Hematopoietic multipotent progenitor cell (in vitro differentiated cells): Measurements from ENCODE around the gene RASA2. TPM values are rescaled to one million over a fixed set of nuclear protein-coding genes. Genes with fewer than 3 reads are reported as not detected.

Experiments
- DNase-seq, 3 donors: peaks; one replicate each; pipeline ENCODE4 v3.0.0-alpha.2; 2011 to 2015; ENCODE audit warnings: low read depth in 2 of 3, low spot score in 2 of 3
- total RNA-seq: library from RNA; depleted of rRNA; stranded (reverse); fragments of >200 nt; gene quantifications from one replicate; pipeline ENCODE4 v1.2.3, GENCODE V29; 2012

Gene RASA2
- total RNA-seq, 1 donor: 11.6 TPM

DNA sequence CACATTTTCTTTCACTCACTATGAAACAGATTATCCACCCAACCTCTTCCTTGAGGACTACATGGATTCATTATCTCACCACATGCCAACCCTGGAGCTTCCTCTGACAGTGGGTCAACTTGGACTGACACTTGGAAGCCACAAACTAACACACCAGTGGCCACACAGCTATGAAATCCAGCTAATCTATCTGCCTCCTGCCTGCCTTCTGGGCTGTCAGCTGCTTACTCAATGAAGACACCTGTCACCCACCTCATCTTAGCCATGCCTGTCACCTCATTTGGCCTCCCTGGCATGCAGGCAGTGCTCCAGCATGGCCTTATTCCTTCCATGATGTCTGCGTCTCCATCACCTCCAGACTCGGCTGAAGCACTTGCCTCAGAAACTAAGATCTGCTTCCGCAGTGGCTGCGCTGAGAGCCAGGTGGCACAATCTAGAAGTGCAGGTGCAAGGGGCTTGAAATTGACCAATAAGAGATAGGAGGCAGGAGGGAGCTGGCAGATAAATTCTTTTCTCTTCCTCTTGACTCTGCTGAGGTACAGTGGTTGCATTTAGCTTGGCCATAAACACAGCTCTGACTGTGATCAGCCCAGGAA, 146.1 kb downstream of the RASA2 start:
- DNase-seq: no peak

DNA sequence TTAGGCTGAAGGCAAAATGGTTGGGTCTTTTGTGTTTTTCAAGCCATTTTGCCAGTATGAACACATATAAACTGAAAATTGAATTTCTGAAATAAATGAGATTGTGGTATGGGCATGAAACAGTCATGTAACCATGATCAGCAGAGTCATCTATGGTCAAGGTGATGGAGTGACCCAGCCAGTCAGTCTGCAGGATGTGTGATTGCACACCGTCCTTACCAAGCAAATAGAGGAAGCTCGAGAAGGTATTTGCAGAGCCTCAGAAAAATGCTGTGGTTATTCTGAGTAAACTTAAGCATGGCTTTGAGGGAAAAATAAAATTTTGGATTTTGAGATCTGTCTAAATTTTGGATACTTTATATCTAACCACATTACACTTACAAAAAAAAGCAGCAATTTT, 155.4 kb downstream of the RASA2 start:
- peak in 1 of 3 donors; percentile 54 for DNase-seq

DNA sequence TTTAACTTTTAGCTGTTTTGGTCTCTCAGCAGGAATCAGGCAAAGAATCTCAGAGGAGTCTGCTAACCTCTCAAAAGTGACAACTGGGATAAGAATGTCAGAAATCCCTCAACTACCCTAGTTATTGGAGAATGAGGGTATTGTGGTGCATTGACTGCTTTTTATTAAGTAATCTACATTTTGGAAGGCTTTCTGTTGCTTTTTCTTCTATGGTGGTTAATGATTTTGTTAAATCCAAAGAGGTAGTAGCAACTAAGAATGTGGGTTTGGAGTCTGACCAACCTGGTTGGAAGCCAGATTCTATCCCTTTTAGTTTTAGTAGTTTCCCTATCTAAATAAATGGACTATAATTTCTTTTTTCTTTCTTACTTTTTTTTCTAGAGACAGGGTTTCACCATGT, 156.6 kb downstream of the RASA2 start:
- DNase-seq: no peak

DNA sequence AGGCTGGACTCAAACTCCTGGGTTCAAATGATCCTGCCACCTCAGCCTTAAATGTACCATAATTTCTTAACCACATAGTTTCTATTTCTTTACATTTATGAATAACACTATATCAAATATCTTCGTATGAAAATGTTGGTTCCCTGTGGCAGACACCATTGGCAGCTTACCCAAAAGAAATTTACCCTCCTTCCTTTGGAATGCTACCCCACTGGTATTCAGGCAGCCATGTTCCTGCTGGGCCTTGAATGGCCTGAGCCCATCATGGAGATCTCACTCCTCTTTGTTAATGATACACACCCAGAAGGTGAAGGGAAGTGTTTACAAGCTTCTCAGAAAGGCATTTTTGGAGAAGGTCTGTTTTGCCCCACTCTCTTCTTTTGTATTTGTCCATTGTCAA, 157.0 kb downstream of the RASA2 start:
- no peak for DNase-seq

DNA sequence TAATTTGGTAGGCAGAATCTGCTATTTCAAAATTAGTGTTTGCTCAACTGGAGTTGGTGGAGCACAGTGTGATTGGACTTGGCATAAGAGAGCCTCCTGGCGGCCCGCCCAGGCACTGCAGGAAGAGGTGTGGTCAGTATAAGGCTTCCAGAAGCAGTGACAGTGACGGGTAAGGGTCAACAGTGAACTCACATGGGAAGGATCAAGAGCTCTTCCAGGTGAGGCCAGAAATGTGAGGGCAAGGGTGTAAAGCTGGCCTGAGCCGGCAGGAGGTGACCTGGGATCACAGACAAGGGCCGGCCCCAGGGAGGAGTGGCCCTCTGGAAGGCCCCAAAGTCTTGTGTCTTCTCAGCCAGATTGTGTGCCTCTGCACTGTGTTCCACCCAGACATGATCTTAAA, 158.1 kb downstream of the RASA2 start:
- peak; percentile 21 to 56 (median 35) for DNase-seq

DNA sequence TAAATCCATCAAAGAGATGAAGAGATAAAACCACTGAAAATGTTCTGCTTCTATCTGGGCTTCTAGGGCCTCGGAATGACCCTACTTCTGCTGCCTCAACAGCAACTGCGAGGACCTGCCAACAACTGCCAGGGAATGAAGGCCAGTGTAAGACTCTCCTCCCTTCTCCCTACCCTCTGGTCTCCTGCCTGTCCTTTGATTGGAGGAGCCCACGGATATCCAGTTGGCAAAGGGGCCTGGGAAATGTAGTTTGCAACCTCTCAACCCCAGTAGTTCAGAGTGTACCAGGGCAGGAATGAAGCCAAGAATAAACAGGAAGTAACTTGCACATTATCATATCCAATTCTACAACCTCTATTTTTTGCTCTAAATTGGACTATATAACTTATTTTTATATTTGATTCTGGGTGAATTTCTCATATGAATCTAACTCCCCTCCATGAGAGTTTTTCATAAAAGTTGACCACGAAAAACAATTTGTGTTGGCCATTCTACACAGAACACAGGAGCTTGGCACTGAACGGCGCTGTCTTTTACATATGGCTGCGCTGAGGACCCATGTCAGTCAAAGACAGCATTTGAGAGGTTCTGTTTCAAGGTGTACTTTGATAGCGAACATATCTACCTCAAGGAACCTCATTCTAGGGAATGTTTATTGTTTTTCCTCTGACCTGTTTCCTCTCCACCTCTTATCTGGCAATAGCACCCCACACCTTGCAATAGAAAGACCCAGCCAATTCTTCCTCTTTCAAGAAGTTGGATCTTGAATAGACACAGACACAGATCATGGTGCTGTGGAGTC, 160.1 kb downstream of the RASA2 start:
- DNase-seq: peak in 2 of 3 donors; percentile 51 to 74

DNA sequence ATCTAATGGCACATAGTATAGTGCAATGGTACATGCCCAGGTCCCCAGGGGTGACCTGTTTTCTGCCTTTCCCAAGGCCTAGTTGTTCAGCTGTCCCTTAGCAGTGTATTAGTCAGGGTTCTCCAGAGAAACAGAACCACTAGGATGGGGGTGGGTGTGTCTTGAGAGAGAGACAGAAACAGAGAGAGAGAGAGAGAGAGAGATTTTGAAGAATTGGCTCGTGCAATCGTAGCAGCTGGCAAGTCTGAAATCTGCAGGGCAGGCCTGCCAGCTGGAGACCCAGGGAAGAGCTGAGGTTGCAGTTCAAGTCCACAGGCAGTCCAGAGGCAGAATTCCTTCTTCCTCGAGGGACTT, 160.7 kb downstream of the RASA2 start:
- no peak for DNase-seq

DNA sequence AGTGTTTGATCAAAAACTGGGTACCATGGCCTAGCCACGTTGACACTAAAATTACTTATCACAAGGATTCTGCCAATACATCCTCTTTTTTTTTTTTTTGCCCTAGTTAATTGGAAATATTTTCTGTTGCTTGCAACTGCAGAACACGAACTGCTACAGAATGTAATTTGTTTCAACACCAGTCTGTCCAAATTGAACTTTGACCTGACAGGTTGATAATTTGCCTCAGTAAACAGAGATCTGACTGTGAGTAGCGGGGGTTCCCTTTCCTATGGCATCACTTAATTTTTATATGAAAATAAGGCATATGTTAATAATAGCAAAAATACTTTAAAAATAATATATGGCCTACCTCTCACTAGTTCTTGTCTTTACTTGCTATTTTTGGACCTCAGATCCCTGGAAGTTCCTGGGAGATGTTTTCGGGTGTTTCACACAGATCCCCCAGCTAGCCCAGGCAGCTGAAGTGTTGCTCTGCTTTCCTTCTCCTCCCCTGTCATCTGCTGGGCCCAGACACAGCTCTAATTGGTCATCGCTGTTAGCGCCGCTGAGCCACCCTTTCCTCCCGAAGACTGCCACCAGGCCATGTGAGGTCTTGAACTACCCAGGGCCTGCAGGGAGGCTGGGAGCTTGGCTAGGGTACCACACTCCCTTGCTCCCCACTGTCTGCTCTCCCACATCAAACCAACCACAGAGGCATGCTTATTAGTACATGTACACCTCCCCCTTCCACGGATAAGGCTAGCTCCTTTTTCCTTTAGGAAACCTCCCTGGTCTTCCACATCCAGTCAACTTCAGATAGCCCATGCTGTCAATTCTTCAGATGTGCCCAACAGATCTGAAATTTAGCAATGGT, 161.5 kb downstream of the RASA2 start:
- DNase-seq: no peak

DNA sequence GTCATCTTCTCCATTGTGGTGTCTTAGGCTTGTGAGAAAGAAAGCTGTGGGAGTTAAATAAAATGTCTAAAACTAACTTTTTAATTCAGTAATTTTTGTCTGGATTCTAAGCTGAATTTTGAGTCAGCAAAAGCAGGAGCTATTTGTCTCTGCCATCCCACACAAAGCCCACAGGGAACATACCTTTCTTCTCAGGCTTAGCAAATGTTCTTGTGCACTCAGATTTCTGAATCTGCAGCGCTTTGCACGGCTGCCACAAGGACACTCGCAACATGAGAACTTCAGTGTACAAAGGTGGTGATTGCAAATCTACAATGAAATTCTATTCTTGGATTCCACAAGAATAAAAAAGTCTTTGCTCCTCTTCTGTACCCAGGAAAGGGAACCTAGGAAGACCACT, 163.0 kb downstream of the RASA2 start:
- DNase-seq: no peak

DNA sequence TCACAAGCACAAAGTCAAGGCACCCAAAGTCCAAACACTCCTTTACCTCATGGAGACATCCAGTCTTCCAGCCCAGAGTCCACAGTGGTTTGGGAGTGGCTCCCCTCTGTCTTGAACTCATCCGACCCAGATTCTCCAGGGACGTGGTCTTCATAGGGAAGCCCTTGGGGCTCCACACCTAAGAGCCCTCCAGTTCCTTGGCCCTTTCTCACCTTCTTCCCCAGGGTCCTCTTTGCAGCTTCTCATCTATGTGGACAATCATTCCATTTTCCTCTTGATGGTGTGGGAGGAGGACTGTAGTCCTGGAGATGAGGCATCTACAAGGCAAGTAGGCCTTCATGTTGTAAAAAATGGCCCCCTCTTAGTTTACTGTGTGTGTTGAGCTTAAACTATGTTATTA, 164.0 kb downstream of the RASA2 start:
- no peak for DNase-seq

DNA sequence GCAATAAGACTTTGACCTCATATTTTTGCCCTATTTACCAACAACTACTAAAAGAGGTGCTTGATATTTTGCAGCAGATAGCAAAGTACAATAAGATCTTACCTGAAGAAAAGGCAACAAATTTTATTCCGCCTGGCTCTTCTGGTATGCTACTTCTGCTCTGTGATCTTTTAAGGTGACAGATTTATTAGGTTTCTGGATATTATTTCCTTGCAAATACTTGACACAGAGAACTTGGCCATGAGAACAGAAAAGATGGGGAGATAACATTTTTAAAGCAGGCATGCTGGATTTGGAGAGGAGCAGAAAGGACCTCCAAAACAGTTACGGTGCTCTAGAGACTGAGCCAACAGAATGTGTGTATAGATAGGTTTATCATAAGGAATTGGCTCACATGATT, 164.6 kb downstream of the RASA2 start:
- no peak for DNase-seq

DNA sequence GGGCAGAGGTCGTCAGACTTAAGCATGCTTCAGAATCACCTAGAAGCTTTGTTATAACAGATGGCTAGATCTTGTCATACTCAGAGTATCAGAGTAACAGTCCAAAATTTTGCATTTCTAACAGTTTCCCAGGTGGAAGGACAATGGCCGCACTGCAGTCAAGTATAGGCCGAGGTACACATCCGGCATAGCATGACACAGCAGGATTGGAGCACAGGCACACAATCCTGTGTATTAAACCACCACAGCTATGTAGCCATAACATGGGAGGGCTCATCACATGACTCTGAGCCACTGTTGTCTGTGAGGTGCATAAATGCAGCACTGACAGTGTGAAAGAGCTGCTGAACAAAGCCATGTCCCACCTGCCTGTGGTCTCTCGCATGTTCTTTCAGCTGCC, 165.5 kb downstream of the RASA2 start:
- no peak for DNase-seq

DNA sequence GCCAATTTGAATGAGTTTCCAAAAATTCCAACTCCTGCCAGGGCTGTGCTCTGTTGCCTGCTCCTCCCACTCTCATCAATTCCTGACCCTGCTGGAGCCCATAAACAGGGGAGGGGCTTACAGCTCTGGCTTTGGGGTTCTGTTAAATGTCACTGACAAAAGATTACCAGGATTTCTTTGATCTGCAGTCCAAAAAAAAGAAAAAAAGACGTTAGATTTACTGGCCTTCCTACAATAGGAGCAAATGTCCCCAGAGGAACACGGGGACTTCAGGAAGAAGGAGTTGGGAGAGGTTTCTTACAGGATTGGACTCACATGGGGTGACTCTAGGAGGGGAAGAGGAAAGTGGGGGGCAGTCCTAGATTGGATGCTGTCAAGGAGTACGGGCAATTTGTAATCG, 167.0 kb downstream of the RASA2 start:
- no peak for DNase-seq

DNA sequence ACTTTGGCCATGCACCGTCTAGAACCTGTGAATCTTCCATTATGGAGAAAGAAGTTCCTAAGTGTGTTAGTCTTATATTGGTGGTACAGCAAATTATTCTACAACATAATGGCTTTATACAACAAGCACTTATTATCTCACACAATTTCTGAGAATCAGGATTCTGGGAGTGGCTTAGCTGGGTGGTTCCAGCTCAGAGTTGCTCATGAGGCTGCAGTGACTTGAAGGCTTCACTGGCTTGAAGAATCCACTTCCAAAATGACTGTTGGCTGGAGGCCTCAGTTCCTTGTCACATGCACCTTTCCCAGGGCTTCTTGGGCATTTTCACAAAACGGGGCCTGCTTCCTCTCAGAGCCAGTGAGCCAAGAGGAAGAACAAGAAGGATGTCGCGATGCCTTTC, 169.0 kb downstream of the RASA2 start:
- no peak for DNase-seq

DNA sequence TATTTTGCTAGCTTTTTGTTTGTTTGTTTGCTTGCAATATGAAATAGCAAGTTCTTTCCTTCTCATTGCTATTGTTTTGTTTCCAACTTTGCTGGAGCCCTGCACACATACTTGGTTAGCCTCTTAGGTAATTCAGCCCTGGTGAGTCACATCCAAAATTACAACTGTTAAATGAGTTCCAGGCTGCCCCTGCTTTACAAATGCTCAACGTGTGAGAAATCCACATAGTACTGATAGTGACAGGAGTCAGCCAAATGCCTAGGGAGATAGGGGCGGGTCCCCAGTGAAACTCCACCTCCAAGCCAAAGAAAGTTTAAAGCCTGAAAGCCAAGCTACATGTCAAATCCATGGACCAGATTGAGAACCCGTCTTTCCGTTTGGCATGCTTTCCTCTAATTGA, 169.9 kb downstream of the RASA2 start:
- DNase-seq: no peak

DNA sequence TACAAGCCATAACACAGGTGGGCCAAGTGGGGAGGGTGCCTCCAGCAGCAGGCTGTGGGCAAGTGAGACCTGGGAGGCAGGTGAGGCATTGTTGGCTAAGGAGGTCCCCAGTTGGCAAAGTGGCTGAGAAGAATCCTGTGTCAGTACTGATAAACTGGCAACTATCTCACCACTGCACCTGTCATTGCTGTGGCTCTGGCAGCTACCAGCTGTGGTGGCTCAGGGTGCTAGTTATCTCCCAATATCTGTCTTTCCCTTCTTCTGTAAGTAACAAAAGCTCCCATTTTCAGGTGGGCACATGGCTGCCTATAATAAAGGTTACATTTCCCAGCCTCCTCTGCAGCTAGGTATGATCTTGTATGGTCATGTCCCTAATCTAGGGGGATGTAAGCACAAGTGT, 170.7 kb downstream of the RASA2 start:
- DNase-seq: no peak

DNA sequence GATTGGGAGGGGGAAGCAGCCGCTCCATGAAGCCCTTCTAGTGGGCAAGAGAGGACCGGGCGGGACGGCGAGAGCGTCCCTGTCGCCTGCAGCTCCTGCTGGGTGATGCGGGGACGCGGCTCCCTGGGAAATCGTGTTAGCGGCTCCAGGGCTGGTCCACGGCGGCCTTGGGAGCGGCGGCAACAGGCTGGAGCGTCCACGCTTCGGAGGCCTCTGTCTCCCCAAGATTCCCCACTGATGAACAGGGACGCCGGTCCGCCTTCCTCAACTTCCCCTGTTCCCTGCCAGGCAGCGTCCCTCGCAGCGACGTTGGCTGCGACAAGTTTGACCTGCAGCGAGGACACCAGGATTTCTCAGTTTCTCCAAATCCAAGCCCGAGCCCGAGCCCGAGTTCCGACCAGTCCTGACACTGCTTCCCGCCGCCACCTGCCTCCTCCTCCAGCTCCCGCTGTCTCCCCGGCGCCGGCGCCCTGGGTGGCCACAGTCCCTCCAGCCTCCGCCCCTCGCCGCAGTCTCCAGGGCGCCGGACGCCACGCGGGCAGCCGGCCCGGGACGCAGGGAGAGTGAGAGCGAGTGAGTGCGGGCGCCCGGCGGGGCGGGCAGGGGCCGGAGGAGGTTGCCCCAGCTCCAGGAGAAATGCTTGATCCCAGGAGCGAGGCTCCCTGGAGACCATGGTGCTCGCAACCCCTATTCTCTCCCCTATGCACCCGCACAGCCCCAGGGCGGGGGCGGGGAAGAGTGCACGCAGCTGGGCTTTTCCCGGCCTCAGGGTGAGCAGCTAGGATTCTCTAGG, 173.2 kb downstream of the RASA2 start:
- DNase-seq: no peak

DNA sequence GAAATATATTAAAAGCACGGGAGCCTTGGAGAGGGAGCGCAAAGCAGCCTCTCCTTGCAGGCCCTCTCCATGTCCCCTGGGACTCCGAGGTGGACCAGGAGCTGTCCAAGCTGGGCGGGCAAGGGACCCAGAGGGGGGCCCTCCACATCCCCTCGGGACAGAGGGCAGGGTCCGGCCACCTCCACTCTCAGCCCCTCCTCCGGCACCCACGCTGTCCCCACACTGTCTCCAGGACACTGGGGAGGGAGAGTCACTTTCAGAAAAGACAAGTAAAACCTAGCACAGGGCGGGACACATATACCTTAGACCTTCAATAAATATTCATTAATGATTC, 173.8 kb downstream of the RASA2 start:
- no peak for DNase-seq

DNA sequence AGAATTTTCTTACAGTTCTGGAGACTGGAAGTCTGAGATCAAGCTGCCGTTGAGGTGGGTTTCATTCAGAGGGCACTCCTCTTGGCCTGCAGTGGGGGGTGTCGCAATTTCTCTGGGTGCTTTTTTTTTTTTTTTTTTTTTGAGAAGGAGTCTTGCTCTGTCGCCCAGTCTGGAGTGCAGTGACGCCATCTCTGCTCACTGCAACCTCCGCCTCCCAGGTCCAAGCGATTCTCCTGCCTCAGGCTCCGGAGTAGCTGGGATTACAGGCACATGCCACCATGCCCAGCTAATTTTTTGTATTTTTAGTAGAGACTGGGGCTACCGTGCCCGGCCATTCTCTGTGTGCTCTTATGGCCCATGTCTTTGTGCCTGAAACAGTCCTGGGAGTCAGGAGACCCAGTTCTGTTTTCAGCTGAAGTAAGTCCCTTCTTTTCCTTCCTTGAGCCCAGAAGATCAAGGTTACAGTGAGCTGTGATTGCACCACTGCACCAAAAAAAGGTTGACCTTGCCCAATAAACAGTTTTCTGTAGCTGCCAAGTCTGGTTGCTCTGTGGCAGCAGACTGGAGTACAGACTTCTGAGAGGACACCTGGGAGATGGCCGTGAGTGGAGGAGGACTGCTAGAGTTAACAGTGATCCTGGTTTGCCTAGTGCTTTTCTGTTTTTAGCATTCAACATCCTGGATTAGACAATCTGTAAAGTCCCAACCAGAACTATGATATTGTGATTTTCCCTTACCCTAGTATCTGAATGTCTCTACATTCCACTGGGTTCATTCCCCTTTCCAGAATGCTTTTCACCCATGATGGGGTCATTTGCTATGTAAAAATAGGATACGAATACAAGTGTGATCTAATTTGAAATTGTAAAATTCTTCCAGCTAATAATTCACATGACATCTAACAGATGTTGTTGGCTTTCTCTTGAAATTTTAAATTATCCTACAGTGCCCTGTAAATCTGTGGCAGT, 174.7 kb downstream of the RASA2 start:
- DNase-seq: no peak

DNA sequence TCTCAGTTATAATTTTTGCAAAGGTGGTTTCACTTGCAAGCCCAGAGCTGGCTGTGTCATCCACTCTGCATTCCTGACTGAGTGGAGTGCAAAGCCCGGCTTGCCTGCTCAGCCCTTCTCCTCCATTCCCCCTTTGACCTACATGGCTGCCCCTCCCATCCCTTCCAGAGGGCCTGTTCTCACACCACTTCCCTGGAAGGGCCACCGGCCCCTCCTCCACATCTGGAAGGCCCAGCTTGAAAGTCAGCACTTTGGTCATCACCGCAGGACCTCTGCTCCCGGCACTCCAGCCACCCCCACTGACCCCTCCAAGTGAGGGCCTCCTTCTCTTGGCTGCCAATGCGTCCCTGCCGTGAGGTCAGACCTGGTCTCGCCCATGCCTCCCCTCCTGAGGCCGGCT, 177.2 kb downstream of the RASA2 start:
- no peak for DNase-seq
